ENCODE data around the gene KAZN. TPM values are rescaled to one million over a fixed set of nuclear protein-coding genes. Genes with fewer than 3 reads are reported as not detected.

The KAZN gene
- total and polyA plus RNA-seq, 2 donors (not counting 1 experiment from before 2014, with no cell fraction given) = 3.4 to 5.0 TPM

DNA sequence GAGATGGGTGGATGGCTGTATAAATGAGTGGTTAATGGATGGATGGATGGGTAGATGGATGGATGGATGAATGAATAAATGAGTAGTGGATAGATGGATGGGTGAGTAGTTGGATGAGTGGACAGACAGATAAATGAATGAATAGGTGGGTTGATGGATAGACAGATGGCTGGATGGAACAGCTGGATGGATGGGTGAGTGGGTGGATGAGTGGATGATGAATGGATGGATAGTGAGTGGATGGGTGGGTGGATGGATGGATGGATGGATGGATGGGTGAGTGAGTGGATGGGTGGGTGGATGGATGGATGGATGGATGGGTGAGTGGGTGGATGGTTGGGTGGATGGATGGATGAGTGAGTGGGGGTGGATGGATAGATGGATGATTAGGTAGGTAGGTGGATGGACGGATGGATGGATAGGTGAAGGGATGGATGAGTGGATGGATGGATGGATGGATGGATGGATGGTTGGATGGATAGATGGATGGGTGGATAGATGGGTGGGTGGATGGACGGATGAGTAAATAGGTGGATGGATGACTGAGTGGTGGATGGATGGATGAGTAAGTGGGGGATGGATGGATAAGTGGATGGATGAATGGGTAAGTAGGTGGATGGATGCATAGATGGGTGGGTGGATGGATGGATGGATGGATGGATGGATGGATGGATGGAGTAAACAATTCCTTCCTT lies 246.6 kb downstream of the KAZN start:
- no peak overlapping the region for H3K9ac ChIP-seq (ENCODE audit: insufficient read depth, low read length)
- H3K36me3 ChIP-seq (ENCODE audit: control insufficient read depth, insufficient read depth, low read length) = no peaks in the 10 kb centered on the region
- H4K20me1 ChIP-seq (ENCODE audit: control insufficient read depth, extremely low read depth, insufficient read depth, low read length) = no peaks in the 10 kb centered on the region
- no peak overlapping the region for H3K27ac ChIP-seq (ENCODE audit: insufficient read depth, low read length)
- H3K9me3 ChIP-seq (ENCODE audit: control insufficient read depth, insufficient read depth, low read depth, low read length) = no peaks in the 10 kb centered on the region
- no peaks in the 10 kb centered on the region for H3K79me2 ChIP-seq (ENCODE audit: control insufficient read depth, insufficient read depth, low read length)
- H3K27me3 ChIP-seq (ENCODE audit: control insufficient read depth, insufficient read depth, low read length) = no peaks in the 10 kb centered on the region
- H2AFZ ChIP-seq (ENCODE audit: low read length) = no peak overlapping the region
- no peak overlapping the region for H3K4me3 ChIP-seq (replicated peaks in 1 of 4; ENCODE audit: control extremely low read depth in 1 of 4, insufficient read depth in 1 of 4, low read depth in 3 of 4, low read length in 4 of 4)
- peaks cover 10% of the 10 kb centered on the region for H3K4me1 ChIP-seq (ENCODE audit: control insufficient read depth, extremely low read depth, insufficient read depth, low read length)
- TF ChIP-seq, protein P1, sequence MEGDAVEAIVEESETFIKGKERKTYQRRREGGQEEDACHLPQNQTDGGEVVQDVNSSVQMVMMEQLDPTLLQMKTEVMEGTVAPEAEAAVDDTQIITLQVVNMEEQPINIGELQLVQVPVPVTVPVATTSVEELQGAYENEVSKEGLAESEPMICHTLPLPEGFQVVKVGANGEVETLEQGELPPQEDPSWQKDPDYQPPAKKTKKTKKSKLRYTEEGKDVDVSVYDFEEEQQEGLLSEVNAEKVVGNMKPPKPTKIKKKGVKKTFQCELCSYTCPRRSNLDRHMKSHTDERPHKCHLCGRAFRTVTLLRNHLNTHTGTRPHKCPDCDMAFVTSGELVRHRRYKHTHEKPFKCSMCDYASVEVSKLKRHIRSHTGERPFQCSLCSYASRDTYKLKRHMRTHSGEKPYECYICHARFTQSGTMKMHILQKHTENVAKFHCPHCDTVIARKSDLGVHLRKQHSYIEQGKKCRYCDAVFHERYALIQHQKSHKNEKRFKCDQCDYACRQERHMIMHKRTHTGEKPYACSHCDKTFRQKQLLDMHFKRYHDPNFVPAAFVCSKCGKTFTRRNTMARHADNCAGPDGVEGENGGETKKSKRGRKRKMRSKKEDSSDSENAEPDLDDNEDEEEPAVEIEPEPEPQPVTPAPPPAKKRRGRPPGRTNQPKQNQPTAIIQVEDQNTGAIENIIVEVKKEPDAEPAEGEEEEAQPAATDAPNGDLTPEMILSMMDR (conservative IDR thresholded peaks at IDR 0.05 in 1 of 2, IDR thresholded peaks at IDR 0.05 in 1 of 2; ENCODE audit: low read depth in 1 of 2, low read length in 2 of 2) = no peak
- TF ChIP-seq EZH2 (IDR thresholded peaks at IDR 0.05; ENCODE audit: low read length, missing control alignments) = no peak
- H3K4me2 ChIP-seq (ENCODE audit: extremely low read depth, insufficient read depth, low read length) = no peak overlapping the region
- DNase-seq (ENCODE audit: low read depth in 2 of 2) = no peak

DNA sequence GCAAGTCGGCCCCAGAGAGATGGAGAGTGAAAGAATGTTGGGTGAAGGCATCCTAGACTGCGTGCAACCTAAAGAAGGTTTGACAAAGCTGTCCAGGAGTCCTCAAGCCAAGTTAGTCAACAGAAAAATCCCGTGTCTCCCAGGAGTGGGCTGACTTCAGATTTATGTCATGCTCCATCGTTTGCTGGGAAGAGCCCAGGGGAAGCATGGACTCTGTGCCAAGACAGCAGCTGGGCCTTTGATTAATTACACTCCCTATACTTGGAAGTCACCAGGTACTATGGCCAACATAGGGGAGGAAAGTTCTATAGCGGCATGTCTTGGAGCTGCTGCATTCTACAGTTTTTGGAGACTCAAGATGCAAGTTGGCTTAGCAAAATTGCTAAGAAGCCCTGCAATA lies 247.4 kb downstream of the KAZN start:
- H2AFZ ChIP-seq (ENCODE audit: low read length) = no peak overlapping the region
- no peaks in the 10 kb centered on the region for H3K27me3 ChIP-seq (ENCODE audit: control insufficient read depth, insufficient read depth, low read length)
- peaks cover 10% of the 10 kb centered on the region for H3K4me1 ChIP-seq (ENCODE audit: control insufficient read depth, extremely low read depth, insufficient read depth, low read length)
- no peaks in the 10 kb centered on the region for H4K20me1 ChIP-seq (ENCODE audit: control insufficient read depth, extremely low read depth, insufficient read depth, low read length)
- H3K36me3 ChIP-seq (ENCODE audit: control insufficient read depth, insufficient read depth, low read length) = no peaks in the 10 kb centered on the region
- no peak for DNase-seq (ENCODE audit: low read depth in 2 of 2)
- TF ChIP-seq, protein P1 (conservative IDR thresholded peaks at IDR 0.05 in 1 of 2, IDR thresholded peaks at IDR 0.05 in 1 of 2; ENCODE audit: low read depth in 1 of 2, low read length in 2 of 2) = no peak
- no peak for TF ChIP-seq EZH2 (IDR thresholded peaks at IDR 0.05; ENCODE audit: low read length, missing control alignments)
- H3K4me2 ChIP-seq (ENCODE audit: extremely low read depth, insufficient read depth, low read length) = no peak overlapping the region
- H3K27ac ChIP-seq (ENCODE audit: insufficient read depth, low read length) = no peak overlapping the region
- no peaks in the 10 kb centered on the region for H3K9me3 ChIP-seq (ENCODE audit: control insufficient read depth, insufficient read depth, low read depth, low read length)
- H3K79me2 ChIP-seq (ENCODE audit: control insufficient read depth, insufficient read depth, low read length) = no peaks in the 10 kb centered on the region
- H3K4me3 ChIP-seq (replicated peaks in 1 of 4; ENCODE audit: control extremely low read depth in 1 of 4, insufficient read depth in 1 of 4, low read depth in 3 of 4, low read length in 4 of 4) = no peak overlapping the region
- no peak overlapping the region for H3K9ac ChIP-seq (ENCODE audit: insufficient read depth, low read length)

DNA sequence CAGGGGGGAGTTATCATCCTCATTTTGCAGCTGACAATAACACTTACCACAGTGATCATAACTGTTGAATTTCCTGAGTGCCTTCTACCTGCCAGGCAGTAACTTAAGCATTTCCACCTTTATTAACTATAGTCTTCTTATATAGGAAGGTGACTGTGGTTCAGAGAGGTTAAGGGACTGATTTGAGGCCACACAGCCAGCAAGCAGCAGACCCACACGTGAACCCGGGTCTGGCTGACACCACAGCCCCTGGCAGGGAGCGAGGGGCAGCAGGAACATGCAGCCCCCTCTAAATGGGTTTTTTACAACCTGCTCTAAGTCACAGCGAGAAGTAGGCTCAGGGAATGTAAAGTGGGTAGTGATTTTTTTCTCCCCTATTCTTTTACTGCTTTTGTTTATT lies 248.2 kb downstream of the KAZN start:
- no peaks in the 10 kb centered on the region for H3K36me3 ChIP-seq (ENCODE audit: control insufficient read depth, insufficient read depth, low read length)
- no peak overlapping the region for H3K9ac ChIP-seq (ENCODE audit: insufficient read depth, low read length)
- H3K27ac ChIP-seq (ENCODE audit: insufficient read depth, low read length) = no peak overlapping the region
- no peak overlapping the region for H3K4me2 ChIP-seq (ENCODE audit: extremely low read depth, insufficient read depth, low read length)
- no peak overlapping the region for H3K4me3 ChIP-seq (replicated peaks in 1 of 4; ENCODE audit: control extremely low read depth in 1 of 4, insufficient read depth in 1 of 4, low read depth in 3 of 4, low read length in 4 of 4)
- no peaks in the 10 kb centered on the region for H3K79me2 ChIP-seq (ENCODE audit: control insufficient read depth, insufficient read depth, low read length)
- no peaks in the 10 kb centered on the region for H3K27me3 ChIP-seq (ENCODE audit: control insufficient read depth, insufficient read depth, low read length)
- TF ChIP-seq, protein P1 (conservative IDR thresholded peaks at IDR 0.05 in 1 of 2, IDR thresholded peaks at IDR 0.05 in 1 of 2; ENCODE audit: low read depth in 1 of 2, low read length in 2 of 2) = no peak
- no peak for TF ChIP-seq EZH2 (IDR thresholded peaks at IDR 0.05; ENCODE audit: low read length, missing control alignments)
- peaks cover 10% of the 10 kb centered on the region for H3K4me1 ChIP-seq (ENCODE audit: control insufficient read depth, extremely low read depth, insufficient read depth, low read length)
- no peaks in the 10 kb centered on the region for H3K9me3 ChIP-seq (ENCODE audit: control insufficient read depth, insufficient read depth, low read depth, low read length)
- H2AFZ ChIP-seq (ENCODE audit: low read length) = no peak overlapping the region
- H4K20me1 ChIP-seq (ENCODE audit: control insufficient read depth, extremely low read depth, insufficient read depth, low read length) = no peaks in the 10 kb centered on the region
- DNase-seq (ENCODE audit: low read depth in 2 of 2) = no peak

Measured in fibroblast of lung (primary cell).